T-helper 1 cell treated with Interleukin-12 subunit alpha and Interleukin-12 subunit beta and Interleukin-4 antibody, amounts not matched to agents 30 ng/mL and 1 ng/mL, for 36 hours (primary cell): ENCODE measurements around the gene STK24. TPM values are rescaled to one million over a fixed set of nuclear protein-coding genes. Genes with fewer than 3 reads are reported as not detected.

Experiments used
- intact Hi-C: fragments of 100-400 bp; cut with micrococcal nuclease; formaldehyde crosslinking; loops from one replicate; pipeline ENCODE4 v1.15.1; 2024
- total RNA-seq: library from RNA; stranded (reverse); gene quantifications from 2 replicates; pipeline ENCODE4 v1.2.3, GENCODE V29; 2022

STK24 gene
- total RNA-seq, 1 donor from 2014 or later = 151 TPM

DNA sequence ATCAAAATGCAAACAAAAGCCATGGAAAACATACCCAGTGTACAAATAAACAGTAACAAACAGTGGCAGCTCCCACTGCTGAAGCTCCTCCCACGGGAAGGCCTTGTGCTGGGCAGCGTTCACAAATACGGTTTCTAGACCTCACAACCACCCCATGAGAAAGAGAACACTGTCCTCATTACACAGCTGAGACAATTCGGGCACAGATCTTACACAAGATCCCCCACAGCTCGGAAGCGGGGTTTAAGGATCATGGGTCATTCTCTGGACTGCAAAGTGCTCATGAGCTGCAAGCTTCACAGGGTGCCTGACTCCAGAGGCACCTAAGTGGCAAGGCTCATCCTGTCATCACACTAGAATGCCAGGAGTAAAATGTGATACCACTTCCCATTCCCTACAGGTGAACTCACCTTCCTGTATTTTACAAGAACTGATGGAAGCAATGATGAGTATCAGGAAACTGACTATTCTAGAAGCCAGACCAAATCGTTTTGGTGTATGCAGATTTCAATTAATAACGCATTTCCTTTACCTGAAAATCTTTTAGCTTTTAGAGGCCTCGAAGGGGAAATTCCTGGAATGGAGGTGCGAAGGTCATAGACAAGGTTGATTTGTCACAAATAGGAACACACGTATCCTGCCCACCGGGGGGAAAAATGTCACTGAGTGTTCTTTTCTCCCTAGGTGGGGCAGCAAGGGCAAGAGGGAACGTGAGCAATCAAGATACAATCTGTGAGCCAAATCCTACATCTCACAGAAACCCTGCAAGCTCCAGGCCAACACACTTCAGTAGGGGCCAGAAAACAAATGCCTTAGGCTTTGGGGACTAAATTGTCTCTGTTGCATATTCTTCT lies 41.2 kb downstream of the STK24 start:
- intact Hi-C loops = no loop called here

DNA sequence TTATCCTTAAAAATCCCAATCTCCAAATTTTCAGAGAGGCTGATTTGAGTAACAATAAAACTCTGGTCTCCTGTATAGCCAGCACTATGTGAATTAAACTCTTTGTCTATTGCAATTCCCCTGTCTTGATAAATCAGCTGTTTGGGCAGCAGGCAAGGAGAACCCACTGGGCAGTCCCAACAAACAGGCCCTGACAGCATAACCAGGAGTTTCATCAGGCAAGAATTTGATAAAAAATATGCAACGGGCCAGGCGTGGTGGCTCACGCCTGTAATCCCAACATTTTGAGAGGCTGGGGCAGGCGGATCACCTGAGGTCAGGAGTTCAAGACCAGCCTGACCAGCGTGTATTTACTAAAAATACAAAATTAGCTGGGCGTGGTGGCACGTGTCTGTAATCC lies 42.1 kb downstream of the STK24 start:
- intact Hi-C loops = no loop called here

DNA sequence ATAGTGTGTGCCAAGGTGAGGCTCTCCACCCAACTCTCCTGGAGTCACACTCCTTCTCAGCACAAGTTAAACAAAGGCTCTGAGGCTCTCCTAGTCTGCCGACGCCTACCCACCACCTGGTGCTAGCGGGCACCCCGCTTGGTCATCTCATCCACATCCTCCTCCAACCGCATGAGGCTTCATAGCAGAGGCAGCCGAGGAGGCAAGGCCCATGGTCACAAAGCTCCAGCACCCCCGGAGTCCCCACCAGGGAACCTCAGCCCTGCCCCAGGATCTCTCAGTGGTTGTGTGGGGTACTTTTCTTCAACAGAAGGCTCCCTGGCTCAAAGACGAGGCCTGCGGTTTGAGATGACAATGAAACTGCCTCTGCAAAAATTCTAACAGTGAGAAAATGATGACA lies 43.0 kb downstream of the STK24 start:
- intact Hi-C loops = loop anchor here (1.0 kb wide), 1 partner anchor 9 kb away; no protein-coding TSS in a partner anchor

DNA sequence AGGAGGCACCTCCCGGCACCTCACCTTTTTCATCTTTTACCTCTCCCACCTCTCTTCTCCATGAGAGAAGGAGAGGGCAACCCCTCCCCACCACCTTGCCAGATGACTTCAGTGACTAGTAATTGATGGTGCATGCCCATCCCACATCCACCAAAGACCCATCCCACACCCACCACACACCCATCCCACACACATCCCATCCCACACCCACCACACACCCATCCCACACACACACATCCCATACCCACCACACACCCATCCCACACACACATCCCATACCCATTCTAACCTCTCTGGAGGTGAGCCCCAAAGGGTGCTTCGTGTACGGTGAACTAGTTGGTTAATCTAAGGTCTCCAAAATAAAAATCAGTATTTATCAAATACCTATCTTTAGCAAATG lies 44.7 kb downstream of the STK24 start:
- intact Hi-C loops = no loop called here

DNA sequence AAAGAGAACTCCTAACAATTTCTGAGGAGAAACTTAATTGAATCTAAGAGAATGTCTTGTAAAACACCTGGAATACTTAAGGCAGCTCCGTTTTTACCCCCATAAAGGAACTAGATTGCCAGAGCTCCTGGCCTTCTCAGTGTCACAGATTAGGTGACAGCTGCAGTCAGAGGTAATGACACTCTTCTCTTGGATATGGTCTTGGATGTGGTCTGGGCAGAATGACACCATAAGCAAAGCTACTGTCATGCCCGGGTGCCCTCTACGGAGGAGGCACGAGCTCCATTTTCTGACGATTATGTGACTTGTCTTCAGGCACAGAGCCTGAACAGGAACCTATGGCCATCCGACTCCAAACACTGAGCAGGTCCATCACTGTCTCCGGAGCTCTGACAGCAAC lies 46.7 kb downstream of the STK24 start:
- intact Hi-C loops = no loop called here

DNA sequence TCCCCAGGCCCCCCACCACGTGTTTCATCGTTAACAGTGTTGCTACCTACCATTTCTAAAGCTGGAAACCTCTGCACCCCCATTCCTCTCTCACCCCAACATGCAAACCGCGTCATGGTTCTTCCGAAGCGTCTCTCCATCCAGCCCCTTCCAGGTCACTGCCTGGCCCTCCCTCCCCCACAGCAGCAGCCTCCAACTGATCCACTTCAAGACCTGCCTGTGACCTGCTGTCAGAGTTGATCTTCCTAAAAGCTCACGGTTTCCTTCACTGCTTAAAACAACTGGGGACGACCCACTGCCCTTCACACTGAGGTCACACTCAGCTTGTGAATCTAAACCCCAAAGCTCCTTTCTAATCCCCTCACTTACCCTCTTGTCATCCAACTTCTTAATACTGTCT lies 47.7 kb downstream of the STK24 start:
- intact Hi-C loops = loop anchor here (2.0 kb wide), 1 partner anchor 14 kb away; no protein-coding TSS in a partner anchor

DNA sequence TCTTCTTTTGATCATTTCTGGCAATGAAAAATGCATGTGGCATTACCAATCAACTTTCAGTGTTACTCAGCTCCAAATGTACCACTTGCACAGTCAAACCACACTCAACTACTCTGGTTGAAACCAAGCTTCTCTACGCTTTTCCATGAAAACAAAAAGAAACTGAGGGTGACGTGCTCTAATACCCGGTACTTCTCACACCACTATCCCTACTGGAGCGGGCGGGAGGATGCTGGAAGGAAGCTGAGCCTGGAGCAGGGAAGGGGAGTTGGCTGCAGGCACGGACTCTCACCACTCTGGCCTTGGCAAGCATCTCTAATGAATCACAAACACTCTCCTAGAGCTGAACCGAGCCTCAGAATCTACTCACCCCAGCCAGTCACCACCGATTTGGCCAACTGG lies 48.2 kb downstream of the STK24 start:
- intact Hi-C loops = loop anchor here (1.0 to 2.0 kb wide), 2 partner anchors 10 to 14 kb away; no protein-coding TSS in a partner anchor

DNA sequence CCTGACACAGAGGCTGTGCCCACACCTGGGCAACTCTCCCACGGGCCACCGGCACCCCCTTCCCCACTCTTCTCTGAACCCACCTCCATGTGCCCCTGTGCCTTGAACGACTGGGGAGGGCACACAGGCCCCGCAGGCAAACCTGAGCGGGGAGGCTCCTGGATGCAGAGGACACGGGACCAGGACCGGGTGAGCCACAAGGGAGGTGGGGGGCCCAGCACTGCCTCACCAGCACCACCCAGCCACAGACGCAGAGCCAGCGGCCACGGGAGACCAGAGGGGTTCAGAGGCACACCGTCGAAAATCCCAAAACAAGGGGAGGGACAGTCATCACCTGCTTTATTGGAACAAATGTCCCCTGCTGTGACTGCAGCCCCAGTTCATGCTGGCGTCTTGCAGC lies 49.4 kb downstream of the STK24 start:
- intact Hi-C loops = no loop called here

DNA sequence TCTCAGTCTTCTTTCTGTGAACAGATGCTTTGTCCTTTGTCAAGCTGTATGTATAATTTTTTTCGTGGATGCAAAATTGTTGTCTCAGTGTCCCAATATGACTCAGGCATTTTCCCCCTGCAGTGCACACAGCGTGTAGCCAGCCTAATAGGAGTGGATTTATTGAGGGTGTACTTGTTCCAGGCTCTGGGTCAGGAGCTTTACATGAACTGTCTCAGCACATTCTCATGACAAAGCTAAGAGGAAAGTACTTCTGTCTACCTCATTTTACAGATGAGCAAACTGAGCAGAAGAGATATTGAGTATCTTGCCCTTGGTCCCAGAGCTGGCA lies 50.8 kb downstream of the STK24 start:
- intact Hi-C loops = no loop called here

DNA sequence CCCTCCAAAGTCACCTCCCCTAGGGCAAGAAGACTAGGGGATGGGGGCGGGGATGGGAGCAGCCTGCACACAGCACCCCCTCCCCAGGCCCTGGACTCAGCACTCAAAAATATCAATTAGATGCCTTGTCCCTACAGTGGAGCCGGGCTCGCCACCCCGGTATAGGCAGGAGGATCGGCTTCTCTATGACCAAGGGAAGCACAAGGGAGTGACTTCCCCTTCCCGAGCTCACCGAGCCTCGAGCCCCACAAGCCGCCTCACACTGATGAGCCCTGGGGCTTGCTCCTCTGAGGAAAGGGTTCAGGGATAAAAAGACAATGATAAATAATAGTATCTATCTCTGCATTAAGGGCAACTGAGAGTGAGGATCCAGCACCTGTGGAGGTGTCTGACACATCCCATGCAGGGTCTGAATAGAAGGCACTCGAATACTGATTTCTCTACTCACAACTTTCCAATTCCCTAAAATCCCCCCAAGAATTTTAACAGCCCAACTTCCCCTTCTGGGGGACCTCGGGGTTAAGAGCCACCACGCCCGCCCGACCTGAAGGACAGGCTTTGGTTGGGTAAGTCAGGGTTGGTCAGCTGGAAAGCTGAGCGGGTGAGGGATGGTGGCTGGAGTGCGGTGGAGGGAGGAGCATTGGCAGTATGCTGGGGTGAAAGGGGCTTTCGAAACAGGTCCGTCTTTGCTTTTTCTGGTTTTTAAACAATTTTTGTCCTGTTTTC lies 51.3 kb downstream of the STK24 start:
- intact Hi-C loops = no loop called here

DNA sequence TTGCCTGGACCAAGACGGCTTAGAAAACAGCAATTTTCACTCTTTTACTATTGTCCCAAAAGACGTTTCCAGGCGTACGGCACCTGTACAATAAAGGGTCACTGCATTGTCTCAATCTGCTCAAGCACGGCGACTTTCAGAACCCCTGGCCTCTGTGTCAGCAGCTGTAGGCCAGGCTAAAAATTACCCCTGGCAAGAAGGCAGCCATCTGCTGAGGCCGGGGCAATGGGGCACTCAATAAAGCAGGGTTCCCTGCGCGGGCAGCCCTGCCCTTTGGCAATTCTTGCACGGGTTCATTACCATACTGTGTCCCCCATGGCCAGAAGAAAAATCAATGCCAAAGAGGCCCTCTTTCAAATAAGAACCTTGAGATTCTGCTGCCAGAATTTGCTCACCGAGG lies 52.1 kb downstream of the STK24 start:
- intact Hi-C loops = no loop called here

DNA sequence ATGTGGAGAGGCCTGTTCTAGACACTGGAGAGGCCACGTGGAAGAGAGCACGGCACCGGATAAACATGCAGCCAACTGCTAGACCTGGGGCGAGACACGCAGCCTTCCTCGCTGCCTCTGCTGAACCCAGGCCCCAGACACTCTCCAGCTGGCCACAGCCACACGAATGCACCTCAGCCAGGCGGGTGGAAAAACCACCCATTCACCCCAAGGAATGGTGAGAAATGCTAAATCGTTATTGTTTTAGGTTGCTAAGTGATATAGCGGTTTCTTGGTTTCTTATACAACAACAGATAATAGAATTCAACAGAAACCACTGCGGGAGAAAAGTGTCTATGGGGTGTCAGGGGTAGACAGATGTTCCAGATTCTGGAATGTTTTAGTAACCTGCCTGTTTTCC lies 52.5 kb downstream of the STK24 start:
- intact Hi-C loops = no loop called here

DNA sequence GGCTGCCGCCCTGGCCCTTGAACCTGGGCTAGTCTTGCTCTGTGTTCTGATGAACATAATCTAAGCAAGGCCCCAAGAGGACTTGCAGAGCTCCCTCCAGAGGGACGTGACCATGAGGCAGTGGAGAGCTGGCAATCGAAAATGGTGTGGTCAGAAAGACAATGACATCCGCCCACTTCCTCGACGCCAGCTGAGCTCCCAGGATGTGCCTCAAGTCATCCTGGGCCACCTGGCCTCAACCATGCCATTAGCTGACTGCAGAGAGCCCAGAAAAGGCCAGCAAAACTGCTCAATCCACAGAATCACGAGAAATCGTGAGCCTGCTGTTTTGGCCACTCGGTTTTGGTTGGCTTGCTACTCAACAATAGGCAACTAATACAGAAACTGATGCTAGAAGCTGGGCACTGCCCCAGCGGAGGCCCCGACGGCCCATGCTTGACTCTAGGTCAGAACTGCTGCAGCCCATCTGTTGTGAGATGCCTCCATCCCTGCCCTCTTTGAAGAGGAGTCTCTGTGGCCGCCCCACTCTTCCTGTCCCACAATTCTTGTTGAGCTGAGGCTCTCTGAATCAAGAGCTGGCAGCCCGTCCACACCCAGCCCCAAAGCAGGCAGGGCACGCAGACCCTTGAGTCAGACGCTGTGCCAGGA lies 53.3 kb downstream of the STK24 start:
- intact Hi-C loops = loop anchor here (1.0 kb wide), 1 partner anchor 8 kb away; no protein-coding TSS in a partner anchor

DNA sequence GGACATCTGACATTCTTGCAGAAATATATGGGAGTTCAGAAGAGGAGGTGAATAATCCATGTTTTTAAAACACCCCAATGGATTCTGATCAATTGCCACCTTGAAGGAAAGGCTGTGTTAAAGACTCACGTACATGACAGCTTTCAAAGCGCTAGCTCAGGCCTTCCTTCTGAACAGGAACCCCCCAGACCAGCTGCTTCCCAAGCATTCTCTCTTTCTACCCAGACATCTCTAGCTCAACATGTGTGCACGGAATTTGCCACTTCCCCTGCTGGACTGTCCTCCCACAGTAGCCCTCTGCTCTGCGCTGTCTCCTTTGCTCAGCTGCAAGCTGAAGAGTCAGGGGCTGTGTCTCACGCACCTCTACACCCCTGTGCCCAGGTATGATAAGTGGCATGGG lies 54.5 kb downstream of the STK24 start:
- intact Hi-C loops = no loop called here

DNA sequence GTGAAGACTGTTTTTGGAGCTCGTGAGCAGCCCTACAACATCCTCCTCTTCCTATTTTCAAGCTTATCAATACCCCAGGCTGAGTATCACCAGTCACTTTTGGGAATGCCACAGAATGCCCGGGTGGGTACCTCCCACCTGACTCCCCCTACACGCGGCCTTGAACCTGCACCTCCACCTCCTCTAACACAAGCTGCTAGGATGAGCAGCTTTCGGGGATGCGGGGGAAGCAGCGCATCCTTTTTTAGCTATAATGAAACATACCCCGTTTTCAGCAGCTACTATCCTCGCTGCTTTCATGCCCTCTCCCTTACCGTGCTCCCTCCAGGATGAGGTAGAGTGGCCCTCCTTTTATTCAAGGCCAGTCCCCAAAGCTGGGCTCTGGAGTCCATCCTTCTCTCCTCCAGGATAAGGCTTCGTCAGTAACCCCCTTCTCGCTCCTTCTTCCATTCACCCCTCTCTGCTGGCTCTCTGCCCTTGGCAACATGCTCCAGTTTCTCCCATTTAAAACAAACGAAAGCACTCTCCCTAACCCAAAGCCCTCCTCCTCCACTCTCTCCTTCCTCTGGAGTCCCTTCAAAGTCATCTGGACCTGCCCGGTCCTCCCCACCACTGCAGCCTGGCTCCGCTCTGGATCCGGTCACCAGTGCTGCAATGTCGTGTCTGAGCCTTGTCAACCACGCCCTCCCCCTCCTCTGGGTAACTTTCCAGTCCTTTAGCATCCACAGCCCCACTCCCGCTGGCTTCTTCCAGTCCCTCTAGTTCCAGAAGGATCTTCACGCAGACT lies 55.3 kb downstream of the STK24 start:
- intact Hi-C loops = no loop called here

DNA sequence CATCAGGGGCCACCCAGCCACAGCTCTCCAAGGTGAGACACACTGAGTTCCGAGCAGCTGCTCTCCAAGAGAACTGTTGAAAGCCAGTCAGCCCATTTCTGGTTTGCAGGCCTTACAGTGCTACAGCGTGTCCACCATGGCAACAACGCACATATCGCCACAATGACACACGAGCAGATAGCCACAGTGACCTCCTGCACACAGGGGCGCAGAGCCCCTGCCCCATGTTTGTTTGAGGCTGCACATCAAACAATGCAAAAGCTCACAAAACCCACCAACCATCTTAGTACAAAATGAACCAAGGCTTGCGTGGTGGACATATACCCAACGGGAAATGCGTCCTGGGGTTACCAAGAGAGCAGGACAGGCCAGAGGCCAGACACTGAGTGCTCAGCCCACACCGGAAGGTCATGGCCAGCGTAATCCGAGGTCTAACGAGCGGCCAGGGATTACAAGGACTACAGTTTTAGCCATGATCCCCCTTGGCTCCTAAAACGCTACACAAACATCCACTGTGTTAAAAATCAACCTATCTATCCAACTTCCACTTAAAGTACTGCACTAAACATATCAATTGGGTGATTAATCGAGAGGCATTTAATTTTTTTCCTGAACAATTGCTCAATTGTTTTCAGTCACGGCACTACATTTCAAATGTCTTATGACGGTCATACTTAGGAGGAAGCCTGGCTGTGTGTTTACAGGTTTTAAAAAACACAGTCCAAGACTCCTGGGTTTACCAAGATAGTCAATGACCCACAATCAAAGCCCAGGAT lies 56.0 kb downstream of the STK24 start:
- intact Hi-C loops = no loop called here

DNA sequence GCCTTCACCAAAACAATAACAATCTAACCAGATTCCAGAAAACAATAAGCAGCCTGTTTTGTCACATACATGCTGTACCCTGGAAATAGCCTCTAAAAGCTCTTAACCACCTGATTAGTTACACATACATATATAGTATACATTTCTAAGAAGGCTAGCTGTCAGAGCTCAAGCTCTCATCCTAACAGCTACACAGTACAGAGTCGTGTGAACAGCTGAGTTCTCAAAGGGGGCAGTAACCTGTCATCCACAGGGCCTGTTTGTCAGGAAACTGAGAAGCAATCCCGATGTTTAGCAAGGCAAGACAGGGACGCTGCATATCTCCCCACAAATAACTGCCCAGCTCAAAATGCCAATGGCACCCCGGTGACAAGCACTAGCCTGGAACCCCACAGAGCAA lies 56.9 kb downstream of the STK24 start:
- intact Hi-C loops = loop anchor here (5.0 to 10.0 kb wide), 2 partner anchors 532 to 1085 kb away; partner anchors contain the start of gene RAP2A

DNA sequence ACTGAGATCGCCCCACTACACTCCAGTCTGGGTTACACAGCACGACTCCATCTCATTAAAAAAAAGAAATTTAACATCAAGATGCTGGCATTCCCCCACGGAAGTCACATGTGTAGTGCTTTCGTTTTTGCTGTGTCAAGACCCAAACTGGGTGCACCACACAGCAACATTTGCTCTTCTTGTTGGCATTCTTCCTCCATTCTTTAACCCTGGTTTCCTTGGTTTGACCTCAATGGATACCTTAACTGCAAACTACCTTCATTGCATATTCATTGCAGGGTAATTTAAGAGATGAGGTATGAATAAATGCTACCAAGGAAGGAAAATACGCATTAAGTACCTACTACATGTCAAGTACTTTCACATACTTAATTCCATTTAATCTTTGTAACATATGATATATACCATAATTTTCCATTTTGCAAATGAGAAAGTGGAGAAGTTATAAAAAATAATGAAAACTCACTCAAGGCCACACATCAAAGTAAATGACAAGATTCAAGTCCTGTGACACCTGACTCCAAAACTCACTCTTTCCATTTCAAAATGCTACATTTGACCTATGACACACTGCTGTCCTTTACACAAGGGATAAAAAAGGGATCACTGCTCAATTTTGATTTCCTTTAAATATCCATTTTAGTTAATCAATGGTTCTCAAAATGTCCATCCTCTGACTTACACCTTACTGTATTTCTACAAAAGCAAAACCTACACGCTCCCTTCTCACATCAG lies 59.2 kb downstream of the STK24 start:
- intact Hi-C loops = loop anchor here (1.0 to 10.0 kb wide), 7 partner anchors 8 to 1083 kb away; partner anchors contain the start of gene RAP2A

DNA sequence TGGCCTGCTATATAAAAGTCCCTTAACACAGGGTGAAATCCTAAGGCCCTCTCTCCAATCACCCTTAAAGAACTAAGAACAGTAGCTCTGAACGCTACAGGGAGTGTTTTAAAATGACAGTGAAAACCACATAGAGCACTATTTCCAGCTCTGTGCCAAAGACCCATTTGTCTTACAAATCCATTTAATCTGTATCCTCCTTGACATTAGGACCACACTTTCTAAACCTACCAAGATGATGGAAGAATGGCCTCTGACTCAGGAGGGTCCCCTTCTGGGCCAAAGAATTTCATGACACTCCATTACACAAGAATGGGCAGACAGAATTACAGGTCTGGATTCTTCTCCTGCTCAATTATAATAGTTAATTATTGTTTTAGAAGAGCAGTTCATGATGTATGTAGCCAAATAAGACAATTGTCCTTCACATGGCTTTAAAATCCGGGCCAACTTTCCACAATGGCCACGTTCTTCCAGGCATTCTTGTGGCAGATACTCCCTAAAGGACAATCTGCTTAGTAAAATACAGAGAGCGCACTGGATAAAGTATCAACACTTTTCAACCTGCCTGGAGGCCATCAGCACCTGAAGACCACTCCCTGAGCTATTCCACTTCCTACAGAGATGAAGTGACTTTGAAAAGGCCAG lies 61.0 kb downstream of the STK24 start:
- intact Hi-C loops = loop anchor here (1.0 to 10.0 kb wide), 3 partner anchors 7 to 1081 kb away; partner anchors contain the start of gene RAP2A
